Stimulated activated CD8-positive, alpha-beta memory T cell treated with anti-CD3 and anti-CD28 coated beads, Interleukin-15, amount 100 ng/mL, for 1 hour (primary cell): ENCODE measurements around the gene CYP2U1.
"Not testable (repeated sequence)": the region's sequence is repeated elsewhere in the genome, so short reads cannot be mapped to it uniquely, and the experiment has no call there.

ENCODE experiments used
- DNase-seq: peaks from one replicate; pipeline ENCODE4 v3.0.0-alpha.2; 2020; ENCODE audit warnings: low read depth

Gene CYP2U1

GRCh38 chr4:107922486-107923473 lies 8.6 kb upstream of the CYP2U1 start:
- no peak for DNase-seq

- not testable (repeated sequence) for DNase-seq
Measured at GRCh38 chr4:107925713-107926112, 5.6 kb upstream of the CYP2U1 start.

DNA sequence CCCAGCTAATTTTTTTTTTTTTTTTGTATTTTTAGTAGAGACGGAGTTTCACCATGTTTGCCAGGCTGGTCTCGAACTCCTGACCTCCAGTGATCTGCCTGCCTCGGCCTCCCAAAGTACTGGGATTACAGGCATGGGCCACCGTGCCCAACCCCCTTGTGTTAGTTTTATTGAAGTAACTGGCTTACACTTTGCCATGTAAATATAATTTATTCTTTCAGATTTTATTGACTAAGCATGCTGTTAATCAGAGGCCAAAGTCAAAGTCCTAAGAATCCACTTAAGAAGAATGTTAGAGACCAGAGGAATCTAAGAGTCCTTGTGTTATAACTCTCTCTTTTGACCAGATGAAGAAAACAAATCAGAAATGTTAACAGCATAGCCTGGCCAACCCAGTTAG lies 4.5 kb upstream of the CYP2U1 start:
- not testable (repeated sequence) for DNase-seq

DNA sequence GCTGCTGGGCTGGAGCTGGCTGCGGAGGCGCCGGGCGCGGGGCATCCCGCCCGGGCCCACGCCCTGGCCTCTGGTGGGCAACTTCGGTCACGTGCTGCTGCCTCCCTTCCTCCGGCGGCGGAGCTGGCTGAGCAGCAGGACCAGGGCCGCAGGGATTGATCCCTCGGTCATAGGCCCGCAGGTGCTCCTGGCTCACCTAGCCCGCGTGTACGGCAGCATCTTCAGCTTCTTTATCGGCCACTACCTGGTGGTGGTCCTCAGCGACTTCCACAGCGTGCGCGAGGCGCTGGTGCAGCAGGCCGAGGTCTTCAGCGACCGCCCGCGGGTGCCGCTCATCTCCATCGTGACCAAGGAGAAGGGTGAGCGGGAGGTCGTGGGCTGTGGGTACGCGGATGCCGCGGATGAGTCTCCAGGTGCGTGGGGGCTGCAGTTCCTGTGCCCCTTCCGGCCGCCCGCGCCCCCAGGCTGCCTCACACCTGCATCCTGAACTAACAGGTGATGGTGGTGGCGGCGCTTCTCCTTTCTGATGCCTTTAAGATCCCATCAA lies 499 bp downstream of the CYP2U1 start:
- DNase-seq = no peak

DNA sequence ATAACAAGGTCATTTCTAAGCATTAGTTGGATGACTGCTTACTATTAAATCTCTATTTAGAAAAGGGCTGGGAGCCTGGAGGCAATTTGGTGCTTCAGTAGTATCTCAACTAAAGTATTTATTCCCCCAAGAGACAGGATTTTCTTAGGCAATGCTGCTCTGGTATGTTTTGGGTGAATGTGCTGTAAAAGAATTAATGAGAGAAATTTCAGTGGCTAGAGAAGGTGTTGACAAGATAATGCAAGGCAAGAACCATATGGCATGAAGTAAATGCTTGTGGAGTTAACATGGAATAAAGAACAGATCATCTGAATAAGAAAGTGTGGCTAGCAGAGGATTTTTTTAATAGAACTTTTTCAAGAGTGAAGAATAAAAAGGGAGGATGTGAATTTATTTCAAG lies 3.9 kb downstream of the CYP2U1 start:
- DNase-seq = no peak

DNA sequence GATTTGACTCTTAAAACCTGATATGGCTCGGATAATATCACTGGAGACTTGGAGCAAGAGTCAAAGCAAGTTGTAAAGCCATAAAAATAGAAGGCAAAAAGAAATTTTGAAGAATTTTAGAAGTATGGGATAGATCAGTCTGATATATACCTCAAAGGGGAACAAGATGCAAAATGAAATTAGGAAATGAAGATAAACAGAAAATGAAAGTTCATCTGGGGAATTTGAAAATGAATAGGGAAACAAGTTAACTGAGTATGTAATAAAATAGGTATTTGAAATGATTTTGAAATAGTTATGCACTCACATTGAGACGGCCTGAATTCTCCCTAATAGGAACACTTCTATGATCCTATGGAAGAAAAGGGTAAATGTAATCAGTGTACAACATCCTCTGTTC lies 5.7 kb downstream of the CYP2U1 start:
- DNase-seq = no peak

- DNase-seq = no peak
Measured at GRCh38 chr4:107939307-107939706, 8.0 kb downstream of the CYP2U1 start.

- no peak for DNase-seq
Measured at GRCh38 chr4:107945809-107946208, 14.5 kb downstream of the CYP2U1 start.

- no peak for DNase-seq
Measured at GRCh38 chr4:107950746-107951540, 19.6 kb downstream of the CYP2U1 start.

DNA sequence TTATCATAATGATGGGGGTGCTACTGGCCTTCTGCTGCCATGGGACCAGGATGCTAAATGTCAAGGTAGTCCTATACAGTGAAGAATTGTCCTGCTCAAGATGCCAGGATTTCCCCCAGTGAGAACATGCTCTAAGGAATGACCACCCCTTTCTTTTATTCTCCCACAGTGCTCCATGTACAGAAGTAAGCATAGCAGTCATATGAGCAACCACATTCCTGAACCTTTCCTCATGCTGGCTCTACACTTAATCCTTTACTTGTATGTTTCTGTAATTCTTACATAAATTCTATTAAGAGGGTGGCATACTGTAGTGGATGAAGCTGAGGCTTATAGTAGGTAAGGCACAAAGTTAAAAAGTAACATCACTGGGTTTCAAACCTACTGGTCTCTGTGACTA lies 20.2 kb downstream of the CYP2U1 start:
- DNase-seq = no peak

DNA sequence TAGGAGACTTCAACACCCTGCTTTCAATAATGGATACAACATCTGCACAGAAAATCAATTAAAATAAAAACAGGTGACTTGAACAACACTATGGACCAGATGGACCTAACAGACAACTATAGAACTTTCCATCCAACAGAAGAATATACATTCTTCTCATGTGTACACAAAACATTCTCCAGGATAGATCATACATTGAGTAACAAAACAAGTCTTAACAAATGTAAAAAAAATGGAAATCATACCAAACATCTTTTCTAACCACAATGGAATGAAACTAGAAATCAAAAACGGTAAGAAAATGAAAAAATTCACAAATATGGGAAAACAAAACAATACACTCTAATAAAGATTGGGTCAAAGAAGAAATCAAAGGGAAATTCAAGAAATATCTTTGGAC lies 24.7 kb downstream of the CYP2U1 start:
- no peak for DNase-seq

DNA sequence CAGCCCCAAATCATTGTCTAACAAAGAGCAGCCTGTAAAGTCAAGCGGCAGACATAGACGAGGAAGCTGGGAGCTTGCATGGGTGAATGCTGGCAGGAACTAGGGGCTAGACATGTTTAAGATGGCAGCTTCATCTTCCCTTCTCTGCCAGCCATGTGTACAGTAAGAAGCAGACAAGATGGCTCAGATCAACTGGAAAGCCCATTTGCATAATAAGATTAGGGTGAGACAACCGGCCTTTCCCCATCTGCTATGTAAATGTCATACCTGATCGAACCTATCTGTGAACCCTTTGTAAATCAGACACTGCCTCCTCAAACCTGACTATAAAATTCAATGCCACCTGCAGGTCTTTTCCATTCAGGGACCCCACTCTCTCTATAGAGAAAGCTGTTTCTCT lies 35.6 kb downstream of the CYP2U1 start:
- DNase-seq = no peak

DNA sequence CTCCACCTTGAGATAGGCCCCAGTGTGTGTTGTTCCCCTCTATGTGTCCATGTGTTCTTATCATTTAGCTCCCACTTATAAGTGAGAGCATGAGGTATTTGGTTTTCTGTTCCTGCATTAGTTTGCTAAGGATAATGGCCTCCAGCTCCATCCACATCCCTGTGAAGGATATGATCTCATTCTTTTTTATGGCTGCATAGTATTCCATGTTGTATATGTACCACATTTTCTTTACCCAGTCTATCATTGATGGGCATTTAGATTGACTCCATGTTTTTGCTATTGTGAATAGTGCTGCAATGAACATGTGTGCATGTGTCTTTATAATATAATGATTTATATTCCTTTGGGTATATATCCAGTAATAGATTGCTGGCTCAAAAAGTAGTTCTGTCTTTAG lies 36.2 kb downstream of the CYP2U1 start:
- not testable (repeated sequence) for DNase-seq

GRCh38 chr4:107967921-107968320 lies 36.6 kb downstream of the CYP2U1 start:
- not testable (repeated sequence) for DNase-seq

DNA sequence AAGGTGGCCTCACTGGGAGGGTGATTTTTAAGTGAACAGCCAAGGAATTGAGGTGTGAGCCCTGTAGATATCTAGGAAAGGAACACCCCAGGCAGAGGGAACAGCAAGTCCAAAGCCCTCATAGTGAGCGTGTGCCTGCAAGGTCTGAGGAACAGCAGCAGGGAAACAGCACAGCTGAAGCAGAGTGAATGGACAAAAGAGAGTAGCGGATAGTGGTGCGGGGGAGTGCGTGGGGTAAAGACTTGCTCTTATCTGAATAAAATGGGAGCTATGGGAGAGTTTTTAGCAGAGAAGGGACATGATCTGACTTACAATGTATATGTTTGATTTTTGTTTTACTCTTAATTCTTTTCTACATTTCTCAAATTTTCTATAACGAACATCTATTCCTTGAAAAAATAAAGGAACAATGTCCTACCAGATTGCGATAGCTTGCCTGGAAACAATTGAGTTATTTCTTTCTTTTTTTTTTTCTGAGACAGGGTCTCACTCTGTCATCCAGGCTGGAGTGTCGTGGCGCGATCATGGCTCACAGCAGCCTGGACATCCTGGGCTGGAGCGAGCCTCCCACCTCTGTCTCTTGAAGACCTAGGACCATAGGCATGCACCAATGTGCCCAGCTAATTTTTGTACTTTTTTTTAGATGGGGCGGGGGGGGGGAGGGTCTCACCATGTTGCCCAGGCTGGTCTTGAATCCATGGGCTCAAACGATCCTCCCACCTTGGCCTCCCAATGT lies 38.9 kb downstream of the CYP2U1 start:
- no peak for DNase-seq

DNA sequence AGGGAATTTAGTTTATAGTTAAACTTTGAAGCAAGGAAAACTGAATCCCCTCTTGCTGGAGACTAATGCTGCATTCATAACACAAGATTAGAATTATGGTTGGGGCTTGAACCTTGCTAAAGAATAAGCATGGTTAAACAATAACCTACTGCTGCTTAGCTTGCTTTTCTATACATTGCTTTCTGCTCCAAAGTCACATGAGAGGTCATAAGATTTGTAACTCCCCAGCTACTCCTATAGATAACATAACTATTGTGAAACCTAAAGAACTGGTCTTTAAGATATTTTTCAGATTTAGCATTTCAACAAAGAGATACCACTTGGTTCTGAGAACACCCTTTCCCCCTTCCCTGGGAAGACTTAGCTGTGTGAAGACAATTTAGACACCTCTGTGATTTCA lies 41.3 kb downstream of the CYP2U1 start:
- DNase-seq = no peak

DNA sequence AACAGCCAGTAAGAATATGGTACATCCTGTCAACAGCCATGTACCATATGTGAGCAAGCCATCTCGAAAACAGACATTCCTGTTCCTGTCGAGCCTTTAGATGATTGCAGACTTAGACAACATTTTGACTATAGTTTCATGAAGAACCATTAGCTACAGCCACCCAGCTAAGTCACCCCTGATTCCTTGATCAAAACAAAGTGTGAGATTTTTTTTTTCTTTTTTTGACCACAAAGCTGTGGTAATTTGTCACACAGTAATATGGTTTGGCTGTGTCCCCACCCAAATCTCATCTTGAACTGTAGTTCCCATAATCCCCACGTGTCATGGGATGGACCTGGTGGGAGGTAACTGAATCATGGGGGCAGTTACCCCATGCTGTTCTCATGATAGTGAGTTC lies 43.2 kb downstream of the CYP2U1 start:
- DNase-seq = no peak

DNA sequence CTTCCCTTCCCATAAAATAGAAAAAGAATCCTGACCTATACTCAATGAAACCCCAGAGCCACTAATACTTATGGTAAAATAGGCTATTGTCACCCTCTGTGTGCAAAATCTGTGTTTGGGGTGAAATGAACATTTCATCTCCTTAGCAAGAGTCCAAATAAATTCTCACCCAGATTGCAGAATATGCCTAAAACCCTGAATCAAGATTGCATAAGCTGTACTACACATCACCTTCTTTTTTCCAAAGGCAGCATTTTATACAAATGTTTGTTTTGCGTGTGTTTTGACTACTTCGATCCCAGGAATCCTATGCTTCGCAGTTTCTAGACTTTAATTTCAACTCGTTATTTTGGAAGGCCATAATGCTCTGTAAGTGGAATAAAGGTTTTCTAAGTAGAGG lies 46.1 kb downstream of the CYP2U1 start:
- no peak for DNase-seq

DNA sequence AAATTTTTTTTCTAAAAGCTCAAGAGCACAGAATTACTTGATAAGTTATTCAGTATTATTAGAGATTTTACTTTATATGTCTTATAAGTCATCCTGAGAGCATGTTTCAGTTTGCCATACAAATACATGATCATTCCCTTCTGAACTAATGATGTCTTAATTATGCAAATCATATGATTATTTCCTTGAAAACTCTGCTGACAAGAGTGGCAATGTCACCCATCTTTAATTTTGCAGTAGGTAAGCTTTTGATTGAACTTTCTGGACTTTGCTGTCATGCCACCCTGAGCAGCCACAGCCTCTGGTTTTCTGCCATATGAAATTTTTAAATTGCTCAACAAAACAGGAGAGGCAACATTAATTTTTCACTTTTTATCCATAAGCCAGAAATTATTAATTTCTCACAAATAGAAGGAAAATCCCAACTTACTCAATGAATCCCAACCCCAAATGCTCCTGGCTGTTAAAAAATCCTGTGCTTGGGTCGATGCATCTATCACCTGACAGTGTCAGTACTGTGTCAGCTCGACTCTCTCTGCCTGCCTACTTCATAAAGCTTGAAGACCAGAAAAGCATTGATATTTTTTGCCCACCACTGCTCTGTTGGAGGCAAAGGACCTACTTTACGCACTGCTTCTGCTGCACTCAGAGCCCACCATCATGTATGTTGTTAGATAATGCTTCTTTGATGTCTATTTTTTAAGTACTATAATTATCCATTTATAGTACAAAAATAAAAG lies 46.8 kb downstream of the CYP2U1 start:
- no peak for DNase-seq

GRCh38 chr4:107978716-107979451 lies 47.5 kb downstream of the CYP2U1 start:
- no peak for DNase-seq
